Measurements from ENCODE around the gene SAPCD2. TPM values are rescaled to one million over a fixed set of nuclear protein-coding genes. Genes with fewer than 3 reads are reported as not detected.

SAPCD2 gene
- total and polyA plus RNA-seq, 2 donors from 2014 or later, result 1.7 to 2.3 TPM

DNA sequence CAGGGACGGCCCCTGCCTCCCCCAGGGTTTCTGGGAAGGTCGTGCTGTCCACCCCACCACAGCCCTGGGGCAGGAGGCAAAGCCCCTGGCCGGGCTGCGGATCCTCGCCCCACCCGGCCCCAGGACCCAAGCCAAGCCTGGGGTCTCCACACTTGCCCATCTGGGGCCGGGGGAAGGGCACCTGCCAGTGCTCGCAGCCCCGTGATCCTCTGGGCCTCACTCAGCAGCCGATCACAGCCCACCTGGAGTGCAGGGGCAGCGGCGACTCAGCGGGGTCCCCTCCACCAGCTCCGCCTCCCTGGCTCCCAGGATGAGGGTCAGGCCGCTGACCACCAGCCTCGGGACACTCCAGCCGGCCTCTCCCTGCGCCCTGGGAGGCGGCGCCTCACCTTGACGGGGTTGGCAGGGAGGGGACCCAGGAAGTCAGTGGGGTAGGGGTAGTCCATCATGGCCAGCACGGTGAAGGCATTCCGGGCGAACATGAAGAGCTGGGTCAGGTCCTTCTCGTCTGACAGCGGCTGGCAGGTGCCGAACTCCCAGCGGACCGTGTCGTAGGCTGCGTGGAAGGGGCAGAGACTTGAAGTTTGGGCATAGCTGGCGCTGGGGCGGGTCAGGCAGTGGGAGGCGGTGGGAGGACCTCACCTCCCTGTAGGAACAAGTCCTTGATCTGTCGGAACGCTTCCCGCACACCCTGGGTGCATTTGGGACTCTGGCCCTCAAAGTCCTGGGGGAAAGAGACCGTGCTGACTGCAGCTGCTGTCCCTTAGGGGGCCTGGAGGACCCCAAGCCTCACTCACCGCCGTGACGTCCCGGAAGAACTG lies 42.4 kb upstream of the SAPCD2 start:
- peaks cover 6% of the 10 kb centered on the region for H3K27me3 ChIP-seq (ENCODE audit: control insufficient read depth, insufficient read depth, low read length)
- H3K27ac ChIP-seq (ENCODE audit: low read depth in 2 of 2, low read length in 2 of 2), result no peak overlapping the region
- FAIRE-seq (no peak), DNase-seq (peak in 2 of 5 donors; percentile 42 to 80)
- H3K4me3 ChIP-seq (ENCODE audit: low read length in 3 of 3), result no peak overlapping the region
- intact Hi-C loops (cut with DNase I), result loop anchor here (10.0 kb wide), 1 partner anchor 122 kb away; the partner anchor contains the start of gene SLC34A3
- no peaks in the 10 kb centered on the region for H3K36me3 ChIP-seq (ENCODE audit: control insufficient read depth in 2 of 3, insufficient read depth in 3 of 3, low read length in 3 of 3)
- H3K4me1 ChIP-seq (ENCODE audit: control insufficient read depth in 2 of 3, insufficient read depth in 2 of 3, low read depth in 1 of 3, low read length in 3 of 3), result peaks cover 0 to 4% (median 0%) of the 10 kb centered on the region in 3 donors
- TF ChIP-seq, protein P1, sequence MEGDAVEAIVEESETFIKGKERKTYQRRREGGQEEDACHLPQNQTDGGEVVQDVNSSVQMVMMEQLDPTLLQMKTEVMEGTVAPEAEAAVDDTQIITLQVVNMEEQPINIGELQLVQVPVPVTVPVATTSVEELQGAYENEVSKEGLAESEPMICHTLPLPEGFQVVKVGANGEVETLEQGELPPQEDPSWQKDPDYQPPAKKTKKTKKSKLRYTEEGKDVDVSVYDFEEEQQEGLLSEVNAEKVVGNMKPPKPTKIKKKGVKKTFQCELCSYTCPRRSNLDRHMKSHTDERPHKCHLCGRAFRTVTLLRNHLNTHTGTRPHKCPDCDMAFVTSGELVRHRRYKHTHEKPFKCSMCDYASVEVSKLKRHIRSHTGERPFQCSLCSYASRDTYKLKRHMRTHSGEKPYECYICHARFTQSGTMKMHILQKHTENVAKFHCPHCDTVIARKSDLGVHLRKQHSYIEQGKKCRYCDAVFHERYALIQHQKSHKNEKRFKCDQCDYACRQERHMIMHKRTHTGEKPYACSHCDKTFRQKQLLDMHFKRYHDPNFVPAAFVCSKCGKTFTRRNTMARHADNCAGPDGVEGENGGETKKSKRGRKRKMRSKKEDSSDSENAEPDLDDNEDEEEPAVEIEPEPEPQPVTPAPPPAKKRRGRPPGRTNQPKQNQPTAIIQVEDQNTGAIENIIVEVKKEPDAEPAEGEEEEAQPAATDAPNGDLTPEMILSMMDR (IDR thresholded peaks at IDR 0.05; ENCODE audit: borderline replicate concordance, extremely low read depth, insufficient read depth), result no peak
- H3K9ac ChIP-seq (ENCODE audit: low read length in 3 of 3), result no peak overlapping the region
- H3K9me3 ChIP-seq (ENCODE audit: control insufficient read depth in 2 of 3, insufficient read depth in 1 of 3, low read length in 3 of 3), result no peaks in the 10 kb centered on the region

DNA sequence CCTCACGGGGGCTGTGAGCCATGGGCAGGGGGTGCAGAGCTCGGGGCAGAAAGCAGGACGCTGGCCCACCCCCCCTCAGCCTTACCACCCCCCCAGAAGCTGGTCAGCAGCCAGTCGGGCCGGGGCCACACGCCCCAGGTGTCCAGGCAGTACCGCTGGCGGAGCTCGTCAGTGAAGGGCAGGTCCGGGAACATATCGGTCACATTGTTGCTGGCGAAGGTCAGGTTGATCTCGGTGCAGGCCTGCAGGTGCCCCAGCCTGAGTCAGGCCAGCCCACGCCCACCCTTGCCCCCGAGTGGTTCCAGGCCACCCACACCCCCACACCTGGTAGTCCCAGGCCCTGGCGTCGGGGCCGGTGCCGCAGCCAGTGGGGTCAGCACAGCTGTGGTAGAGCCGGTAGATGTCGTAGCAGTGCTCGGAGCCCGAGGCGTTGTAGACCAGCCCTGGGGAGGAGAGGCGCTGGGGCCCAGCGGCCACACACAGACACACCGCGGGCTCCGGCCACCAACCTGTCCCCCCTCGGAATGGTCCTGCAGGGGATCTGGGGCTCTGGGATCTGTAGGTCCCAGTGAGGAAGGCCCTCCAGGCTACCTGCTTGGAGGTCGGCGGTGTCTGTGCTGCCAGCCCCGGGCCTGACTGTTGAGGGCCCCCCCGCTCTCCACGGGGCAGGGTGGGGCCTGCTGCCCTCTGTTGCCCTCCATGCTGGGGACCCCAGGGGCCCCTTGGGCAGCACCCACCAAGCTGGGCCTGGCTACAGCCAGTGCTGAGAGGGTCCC lies 41.6 kb upstream of the SAPCD2 start:
- intact Hi-C loops (cut with DNase I), result loop anchor here (10.0 kb wide), 1 partner anchor 123 kb away; the partner anchor contains the start of gene SLC34A3
- DNase-seq (no peak), FAIRE-seq (no peak)
- Histone ChIP-seq H3K27me3 (ENCODE audit: control insufficient read depth, insufficient read depth, low read length) (peaks cover 6% of the 10 kb centered on the region), H3K27ac (ENCODE audit: low read depth in 2 of 2, low read length in 2 of 2) (no peak overlapping the region), H3K4me1 (ENCODE audit: control insufficient read depth in 2 of 3, insufficient read depth in 2 of 3, low read depth in 1 of 3, low read length in 3 of 3) (peaks cover 0 to 4% (median 0%) of the 10 kb centered on the region in 3 donors), H3K9ac (ENCODE audit: low read length in 3 of 3) (no peak overlapping the region), H3K4me3 (ENCODE audit: low read length in 3 of 3) (no peak overlapping the region), H3K36me3 (ENCODE audit: control insufficient read depth in 2 of 3, insufficient read depth in 3 of 3, low read length in 3 of 3) (no peaks in the 10 kb centered on the region), H3K9me3 (ENCODE audit: control insufficient read depth in 2 of 3, insufficient read depth in 1 of 3, low read length in 3 of 3) (no peaks in the 10 kb centered on the region)
- TF ChIP-seq, protein P1 (IDR thresholded peaks at IDR 0.05; ENCODE audit: borderline replicate concordance, extremely low read depth, insufficient read depth), result no peak

- H3K4me1 ChIP-seq (ENCODE audit: control insufficient read depth in 2 of 3, insufficient read depth in 2 of 3, low read depth in 1 of 3, low read length in 3 of 3), result peaks cover 0 to 4% (median 0%) of the 10 kb centered on the region in 3 donors
- FAIRE-seq (no peak), DNase-seq (no peak)
- H3K36me3 ChIP-seq (ENCODE audit: control insufficient read depth in 2 of 3, insufficient read depth in 3 of 3, low read length in 3 of 3), result peaks cover 0 to 3% (median 0%) of the 10 kb centered on the region in 3 donors
- TF ChIP-seq, protein P1 (IDR thresholded peaks at IDR 0.05; ENCODE audit: borderline replicate concordance, extremely low read depth, insufficient read depth), result no peak
- no peak overlapping the region for H3K9ac ChIP-seq (ENCODE audit: low read length in 3 of 3)
- H3K4me3 ChIP-seq (ENCODE audit: low read length in 3 of 3), result no peak overlapping the region
- intact Hi-C loops (cut with DNase I), result loop anchor here (10.0 kb wide), 1 partner anchor 124 kb away; the partner anchor contains the start of gene SLC34A3
- H3K27me3 ChIP-seq (ENCODE audit: control insufficient read depth, insufficient read depth, low read length), result peaks cover 6% of the 10 kb centered on the region
- H3K27ac ChIP-seq (ENCODE audit: low read depth in 2 of 2, low read length in 2 of 2), result no peak overlapping the region
- no peaks in the 10 kb centered on the region for H3K9me3 ChIP-seq (ENCODE audit: control insufficient read depth in 2 of 3, insufficient read depth in 1 of 3, low read length in 3 of 3)
Observed at GRCh38 chr9:137110911-137111787, 40.8 kb upstream of the SAPCD2 start.
